GM18861 (cell line): ENCODE results near the gene TBPL2.
"Not testable (repeated sequence)": the region's sequence is repeated elsewhere in the genome, so short reads cannot be mapped to it uniquely, and the experiment has no call there.

Experiments used
- ATAC-seq: cut with Tn5 transposase; IDR thresholded peaks from one replicate; pipeline ENCODE4 v1.9.1; 2021; ENCODE audit not compliant: unreplicated experiment

The TBPL2 gene

GRCh38 chr14:55446127-55446736 is 5.8 kb upstream of the TBPL2 start:
- no peak for ATAC-seq

- no peak for ATAC-seq
These were observed 870 bp upstream of the TBPL2 start for GRCh38 chr14:55441286-55441685.

- ATAC-seq: no peak
These were observed 2.2 kb downstream of the TBPL2 start for GRCh38 chr14:55438066-55438683.

- no peak for ATAC-seq
These were observed 3.5 kb downstream of the TBPL2 start for GRCh38 chr14:55436931-55437330.

DNA sequence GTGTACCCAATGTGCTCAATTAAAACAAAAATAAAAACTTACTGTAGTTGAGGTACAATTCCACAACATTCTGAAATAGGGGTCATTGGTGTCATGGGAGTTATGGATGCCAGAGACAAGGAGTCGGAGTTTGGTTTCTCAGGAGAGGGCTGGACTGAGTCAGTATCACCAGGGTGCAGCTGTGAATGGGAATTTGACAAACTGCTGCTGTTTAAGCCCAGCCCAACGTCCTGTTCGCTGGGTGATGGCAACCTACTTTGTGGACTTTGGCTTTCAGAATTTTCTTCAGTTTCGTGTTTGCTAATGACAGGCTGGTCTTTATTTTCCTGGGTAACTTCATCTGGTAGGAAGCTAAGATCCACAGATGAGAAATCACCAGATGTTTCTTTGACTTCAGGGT is 3.9 kb downstream of the TBPL2 start:
- no peak for ATAC-seq

DNA sequence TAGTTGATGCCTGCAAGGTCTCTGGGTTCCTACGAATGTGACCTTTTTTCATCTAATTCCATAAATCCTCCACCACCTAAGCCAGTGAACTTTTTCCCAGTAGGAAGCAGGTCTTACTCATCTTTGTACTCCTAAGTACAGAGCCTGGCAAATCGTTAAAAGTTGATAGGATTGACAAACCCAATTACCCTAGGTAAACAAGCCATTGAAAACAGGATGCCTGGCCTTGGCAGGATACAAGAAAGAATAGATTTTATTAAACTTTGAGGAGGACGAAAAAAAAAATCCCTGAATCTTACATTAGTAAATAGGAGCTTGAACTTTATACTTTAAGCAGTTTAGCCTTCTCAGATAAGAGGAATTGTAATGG is 5.6 kb downstream of the TBPL2 start:
- no peak for ATAC-seq

DNA sequence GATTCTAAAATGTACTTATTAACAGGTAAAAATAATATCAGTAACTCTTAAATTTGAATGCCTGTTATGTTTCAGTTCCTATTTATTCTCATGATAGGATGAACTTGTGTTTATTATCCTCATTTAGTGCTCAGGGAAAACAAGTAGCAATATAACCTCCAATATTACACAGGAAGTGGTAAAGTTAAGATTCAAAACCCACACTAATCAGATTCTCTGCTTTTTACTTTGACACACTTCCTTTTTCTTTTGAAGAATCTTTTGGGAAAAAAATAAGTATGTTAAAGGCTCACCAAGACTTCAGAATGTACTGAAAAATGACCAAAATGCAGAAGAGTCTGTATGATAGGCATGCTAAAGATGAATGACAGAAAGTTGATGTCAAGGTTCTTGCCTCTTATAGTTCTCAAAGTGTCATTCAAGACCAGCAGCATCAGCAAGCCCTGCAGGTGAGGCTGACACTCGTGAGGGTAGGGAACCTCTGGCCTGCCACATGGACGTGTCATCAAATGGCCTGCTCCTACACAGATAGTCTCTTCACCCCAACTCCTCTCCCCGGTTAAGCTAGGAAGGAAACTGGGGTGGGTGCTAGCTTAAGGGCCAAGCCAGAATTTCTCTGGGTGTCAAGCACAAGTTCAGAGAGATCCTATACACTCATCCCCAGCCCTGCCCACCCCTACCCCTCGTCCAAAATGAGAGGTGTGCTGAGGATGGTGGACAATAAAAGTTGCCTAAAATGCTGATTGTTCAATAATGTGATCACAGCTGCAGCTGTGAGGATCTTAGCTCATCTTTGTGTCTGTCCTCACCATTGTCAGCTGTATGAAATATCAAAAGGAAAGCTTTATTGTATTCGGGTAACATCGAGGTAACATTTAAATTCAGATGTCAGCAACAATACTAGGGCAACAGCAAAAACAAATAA is 6.3 kb downstream of the TBPL2 start:
- ATAC-seq: no peak

- no peak for ATAC-seq
These were observed 7.8 kb downstream of the TBPL2 start for GRCh38 chr14:55432628-55433027.

- peak; percentile 55 for ATAC-seq
These were observed 10.3 kb downstream of the TBPL2 start for GRCh38 chr14:55430024-55430690.

GRCh38 chr14:55427439-55427838 is 13.0 kb downstream of the TBPL2 start:
- ATAC-seq: no peak

- ATAC-seq: no peak
These were observed 13.5 kb downstream of the TBPL2 start for GRCh38 chr14:55426891-55427290.

DNA sequence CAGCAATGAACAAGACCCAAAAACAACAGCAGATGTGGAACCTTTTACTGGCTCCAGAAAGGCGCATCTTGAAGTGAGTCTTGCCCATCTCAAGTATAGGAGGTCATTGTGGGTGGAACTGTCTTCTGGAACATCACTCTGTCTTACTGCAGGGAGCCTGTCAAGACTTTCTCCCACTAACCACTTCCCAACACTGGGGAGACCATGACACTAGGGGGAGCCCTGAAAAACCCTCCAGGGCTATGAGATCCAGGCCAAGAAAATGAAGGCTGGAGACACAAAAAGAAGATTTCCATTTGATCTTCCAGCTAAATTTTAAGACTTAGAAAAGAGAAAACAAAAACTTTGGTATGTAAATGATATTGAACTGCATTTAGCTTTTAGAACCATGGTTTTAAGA is 15.3 kb downstream of the TBPL2 start:
- no peak for ATAC-seq

DNA sequence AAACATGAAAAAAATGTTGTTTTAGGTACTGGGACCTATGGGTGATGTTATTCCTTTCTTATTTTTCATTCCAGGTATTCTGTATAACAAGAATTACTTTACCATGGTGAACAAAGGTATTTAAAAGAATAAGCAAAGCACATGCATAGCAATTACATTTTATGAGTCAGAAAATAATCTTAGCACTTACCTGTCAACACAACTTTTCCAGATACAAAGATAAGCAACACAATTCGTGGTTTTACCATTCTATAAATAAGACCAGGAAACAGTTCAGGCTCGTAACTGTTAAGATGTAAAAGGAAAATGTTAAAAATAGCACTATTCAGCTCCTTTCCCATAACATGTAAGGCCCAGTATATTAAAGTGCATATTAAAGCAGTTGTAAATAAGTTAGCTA is 16.4 kb downstream of the TBPL2 start:
- no peak for ATAC-seq

GRCh38 chr14:55422338-55422737 is 18.1 kb downstream of the TBPL2 start:
- not testable (repeated sequence) for ATAC-seq

DNA sequence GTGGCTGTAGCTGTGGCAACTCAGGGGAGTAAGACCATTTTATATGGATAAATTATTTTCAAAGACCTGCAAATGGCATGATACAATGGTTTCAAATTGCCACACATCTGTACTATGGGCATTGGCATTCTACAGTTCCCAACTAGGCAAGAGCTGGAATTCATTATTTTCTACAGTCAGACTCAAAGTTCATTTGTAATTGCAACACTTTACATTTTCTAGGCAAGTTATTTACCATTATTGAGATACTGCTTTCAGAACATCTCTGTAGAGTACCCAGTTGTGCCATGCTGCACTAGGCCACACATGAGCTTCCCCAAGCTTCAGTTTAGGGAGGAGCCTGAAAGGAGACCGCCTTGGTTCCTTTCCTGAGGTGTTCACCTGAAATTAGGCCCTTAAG is 20.8 kb downstream of the TBPL2 start:
- ATAC-seq: no peak

GRCh38 chr14:55418411-55418810 is 22.0 kb downstream of the TBPL2 start:
- ATAC-seq: no peak

GRCh38 chr14:55417955-55418354 is 22.5 kb downstream of the TBPL2 start:
- no peak for ATAC-seq

- ATAC-seq: no peak
These were observed 23.6 kb downstream of the TBPL2 start for GRCh38 chr14:55416866-55417265.

- ATAC-seq: no peak
These were observed 25.9 kb downstream of the TBPL2 start for GRCh38 chr14:55414551-55414950.

DNA sequence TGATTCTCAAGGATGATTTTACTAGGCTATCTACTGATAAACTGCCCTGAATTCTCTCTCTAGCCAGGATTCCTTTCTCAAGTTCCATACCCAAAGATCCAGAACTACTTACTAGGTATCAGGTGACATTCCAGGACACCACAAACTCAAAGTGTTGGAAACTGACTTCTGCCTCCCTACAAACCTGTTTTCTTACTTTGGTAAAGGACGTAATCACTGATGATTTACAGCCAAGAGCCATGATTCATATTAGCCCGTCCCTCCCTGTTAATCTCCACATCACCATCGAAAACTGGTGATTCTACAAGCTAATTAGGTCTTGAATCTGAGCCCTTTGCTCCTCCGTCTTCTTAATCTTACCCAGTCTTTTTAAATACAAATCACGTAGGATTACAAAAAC is 27.7 kb downstream of the TBPL2 start:
- ATAC-seq: no peak
